ENCODE data around the gene IGSF21. TPM values are rescaled to one million over a fixed set of nuclear protein-coding genes. Genes with fewer than 3 reads are reported as not detected.

Gene IGSF21
- total and polyA plus RNA-seq, 2 of the 4 experiments (the other 2 are of a cell fraction): not detected

- no peak overlapping the region for H3K4me3 ChIP-seq (ENCODE audit: insufficient read depth, low read depth, low read length)
- ChIA-PET CTCF (no interaction called here), POLR2A (ENCODE audit: unreplicated experiment) (no interaction called here)
- no peak overlapping the region for H4K5ac ChIP-seq (ENCODE audit: low read depth, low read length)
- no peaks in the 10 kb centered on the region for H3K36me3 ChIP-seq (ENCODE audit: control insufficient read depth, insufficient read depth, low read length)
- H3K27ac ChIP-seq (ENCODE audit: insufficient read depth, low read length): no peak overlapping the region
- H3K4ac ChIP-seq (ENCODE audit: low read depth, low read length): no peak overlapping the region
- H2BK15ac ChIP-seq (ENCODE audit: low read depth, low read length): no peak overlapping the region
- H3K79me1 ChIP-seq (ENCODE audit: low read depth in 1 of 2, low read length in 2 of 2): no peaks in the 10 kb centered on the region
- H3K4me1 ChIP-seq (ENCODE audit: control insufficient read depth, insufficient read depth, low read length): no peaks in the 10 kb centered on the region
- ATAC-seq (ENCODE audit: low read depth): no peak
- H3K56ac ChIP-seq (ENCODE audit: extremely low read depth, insufficient read depth, low read length): no peak overlapping the region
- H3K9me3 ChIP-seq (ENCODE audit: control insufficient read depth, insufficient read depth, low read length): no peaks in the 10 kb centered on the region; the same call in 1 of the 2 replicates
- H2AK9ac ChIP-seq (replicated peaks; ENCODE audit: low read depth, low read length, poor library complexity): no peak overlapping the region
- 24% methylated on average over 3 of the region's 13 CpGs; no CpG with 5 or more reads in 1 of the 2 experiments for WGBS, 2 experiments (ENCODE audit: extremely low coverage in 2 of 2, insufficient read length in 1 of 2)
- no peak overlapping the region for H3K18ac ChIP-seq (ENCODE audit: low read depth, low read length)
- no peaks in the 10 kb centered on the region for H3K9me1 ChIP-seq (ENCODE audit: insufficient read depth, low read length)
- intact Hi-C loops (cut with micrococcal nuclease) (no loop called here), in situ Hi-C loops (cut with MboI; ENCODE audit: low sequenced_read_pairs) (no loop called here), dilution Hi-C loops (cut with HindIII; ENCODE audit: low sequenced_read_pairs, unreplicated experiment) (no loop called here)
- no peak for DNase-seq
- no peak overlapping the region for H2AK5ac ChIP-seq (ENCODE audit: low read depth, low read length)
- H2BK20ac ChIP-seq (ENCODE audit: low read depth, low read length): no peak overlapping the region
- no peak overlapping the region for H3K9ac ChIP-seq (ENCODE audit: low read depth, low read length)
- H4K20me1 ChIP-seq (ENCODE audit: insufficient read depth, low read length): no peaks in the 10 kb centered on the region
- no peak overlapping the region for H3K23ac ChIP-seq (ENCODE audit: low read depth, low read length)
- BruUV-seq (replicated peaks): no TSS peak
- H4K8ac ChIP-seq (ENCODE audit: low read depth in 2 of 2, low read length in 2 of 2): no peak overlapping the region
- H3K14ac ChIP-seq (replicated peaks; ENCODE audit: low read depth, low read length): no peak overlapping the region
- TF ChIP-seq USF2 (IDR thresholded peaks at IDR 0.05; ENCODE audit: low read depth, low read length) (no peak), RAD21 (IDR thresholded peaks at IDR 0.05; ENCODE audit: low read length) (no peak), NFE2L2 (IDR thresholded peaks at IDR 0.05; ENCODE audit: low read depth, low read length) (no peak), RCOR1 (IDR thresholded peaks at IDR 0.05; ENCODE audit: insufficient replicate concordance, low read length) (no peak), BHLHE40 (IDR thresholded peaks at IDR 0.05; ENCODE audit: low read depth, low read length) (no peak)
- no peak overlapping the region for H3K4me2 ChIP-seq (ENCODE audit: low read depth, low read length)
- H2BK120ac ChIP-seq (ENCODE audit: low read depth, low read length): no peak overlapping the region
- no peak overlapping the region for H4K91ac ChIP-seq (ENCODE audit: insufficient read depth, low read depth, low read length)
- H2BK5ac ChIP-seq (ENCODE audit: low read depth, low read length, poor library complexity, severe bottlenecking): no peak overlapping the region
- H3K27me3 ChIP-seq (ENCODE audit: control insufficient read depth, insufficient read depth, low read length): no peaks in the 10 kb centered on the region
- H2AFZ ChIP-seq (replicated peaks; ENCODE audit: low read length, poor library complexity): no peak overlapping the region
Measured at GRCh38 chr1:18144916-18145647, 37.5 kb downstream of the IGSF21 start.

Data from IMR-90 (cell line).